Neural cell (in vitro differentiated cells): Measurements from ENCODE around the gene UBXN6. TPM values are rescaled to one million over a fixed set of nuclear protein-coding genes. Genes with fewer than 3 reads are reported as not detected.

ENCODE experiments used
- H2AFZ ChIP-seq: fragments of 200-600, 300-800 bp; sonication (generic), shearing (Covaris generic); 2 replicates; pipeline ENCODE4 v1.6.0; 2014; ENCODE audit warnings: low read depth, mild to moderate bottlenecking, antibody characterized with exemption, low read length, moderate library complexity
- H3F3A ChIP-seq: fragments of 200-600 bp; shearing (Covaris generic); 2 replicates; pipeline ENCODE4 v1.6.1; 2016; ENCODE audit warnings: mild to moderate bottlenecking, moderate library complexity, mixed read lengths, antibody characterized with exemption, low read length; ENCODE audit not compliant: insufficient read depth, poor library complexity, severe bottlenecking
- H3K27ac ChIP-seq: fragments of 200-600, 300-800 bp; sonication (generic), shearing (Covaris generic); 2 replicates; pipeline ENCODE4 v1.5.1; 2014; ENCODE audit warnings: mild to moderate bottlenecking, low read length, moderate library complexity
- H3K27me3 ChIP-seq: fragments of 300-800, 200-600 bp; sonication (generic), shearing (Covaris generic); 2 replicates; pipeline ENCODE4 v1.6.0; 2014; ENCODE audit warnings: mild to moderate bottlenecking, low read depth, low read length, moderate library complexity; ENCODE audit not compliant: insufficient read depth
- H3K36me3 ChIP-seq: fragments of 300-800, 200-600 bp; sonication (generic), shearing (Covaris generic); 2 replicates; pipeline ENCODE4 v1.5.1; 2014; ENCODE audit warnings: mild to moderate bottlenecking, antibody characterized with exemption, low read length, moderate library complexity; ENCODE audit not compliant: insufficient read depth
- H3K4me2 ChIP-seq: fragments of 300-800, 200-600 bp; sonication (generic), shearing (Covaris generic); 2 replicates; pipeline ENCODE4 v1.6.0; 2014; ENCODE audit warnings: mild to moderate bottlenecking, low read length
- H3K4me3 ChIP-seq: fragments of 300-800, 200-600 bp; sonication (generic), shearing (Covaris generic); 2 replicates; pipeline ENCODE4 v1.5.1; 2014; ENCODE audit warnings: mild to moderate bottlenecking, low read length, moderate library complexity
- H3K79me2 ChIP-seq: fragments of 200-600 bp; shearing (Covaris generic); replicated peaks from 2 replicates; pipeline ENCODE4 v1.6.0; 2014; ENCODE audit warnings: mild to moderate bottlenecking, low read length, moderate library complexity; ENCODE audit not compliant: insufficient read depth
- H3K9ac ChIP-seq: fragments of 300-800, 200-600 bp; sonication (generic), shearing (Covaris generic); 2 replicates; pipeline ENCODE4 v1.6.1; 2016; ENCODE audit warnings: mild to moderate bottlenecking, low read length, mixed read lengths
- H3K9me2 ChIP-seq: fragments of 200-600 bp; shearing (Covaris generic); 2 replicates; pipeline ENCODE4 v1.6.1; 2016; ENCODE audit warnings: mild to moderate bottlenecking, low read length, mixed read lengths; ENCODE audit not compliant: insufficient read depth
- H3K9me3 ChIP-seq: fragments of 200-600, 300-800 bp; sonication (generic), shearing (Covaris generic); 2 replicates; pipeline ENCODE4 v1.6.1; 2016; ENCODE audit warnings: mild to moderate bottlenecking, mixed run types, low read length, moderate library complexity, mixed read lengths
- H4K20me1 ChIP-seq: fragments of 200-600 bp; shearing (Covaris generic); 2 replicates; pipeline ENCODE4 v1.6.1; 2016; ENCODE audit warnings: mild to moderate bottlenecking, mixed run types; ENCODE audit not compliant: insufficient read depth
- EP300 ChIP-seq: fragments of 450-650 bp; conservative IDR thresholded peaks from 2 replicates; pipeline ENCODE4 v1.6.1; 2014; ENCODE audit warnings: antibody characterized with exemption, mild to moderate bottlenecking, moderate library complexity; ENCODE audit not compliant: poor library complexity, severe bottlenecking
- EZH2 ChIP-seq: fragments of 200-600, 300-800 bp; shearing (Covaris generic), sonication (generic); IDR thresholded peaks from 2 replicates; pipeline ENCODE4 v1.6.1; 2014; ENCODE audit warnings: antibody characterized with exemption, low read length, borderline replicate concordance, mild to moderate bottlenecking; ENCODE audit not compliant: insufficient read depth, poor library complexity, severe bottlenecking
- MXI1 ChIP-seq: fragments of 450-650 bp; conservative IDR thresholded peaks from 2 replicates; pipeline ENCODE4 v1.6.1; 2014; ENCODE audit warnings: antibody characterized with exemption, mild to moderate bottlenecking; ENCODE audit not compliant: poor library complexity, severe bottlenecking
- POLR2AphosphoS5 ChIP-seq: IDR thresholded peaks from 2 replicates; pipeline ENCODE4 v1.6.1; 2012
- RAD21 ChIP-seq: fragments of 450-650 bp; conservative IDR thresholded peaks from 2 replicates; pipeline ENCODE4 v1.6.1; 2014; ENCODE audit warnings: antibody characterized with exemption, mild to moderate bottlenecking, moderate library complexity
- TAF1 ChIP-seq: IDR thresholded peaks from 2 replicates; pipeline ENCODE4 v1.6.1; 2012; ENCODE audit warnings: low read depth
- polyA plus RNA-seq: library from polyadenylated mRNA; depleted of rRNA; stranded (reverse); fragments of >200 nt; gene quantifications from 2 replicates; pipeline ENCODE4 v1.2.3, GENCODE V29; 2014
- TF ChIP-seq, protein P1 (sequence below): fragments of 450-650 bp; IDR thresholded peaks from 2 replicates; pipeline ENCODE4 v1.5.1; 2014; ENCODE audit warnings: antibody characterized with exemption, mild to moderate bottlenecking, moderate library complexity; ENCODE audit not compliant: poor library complexity, severe bottlenecking
- TF ChIP-seq, protein P2 (sequence below): IDR thresholded peaks from 2 replicates; pipeline ENCODE4 v1.6.1; 2012; ENCODE audit warnings: borderline replicate concordance

Gene UBXN6
- polyA plus RNA-seq, 1 donor from 2014 or later, result 102 TPM

DNA sequence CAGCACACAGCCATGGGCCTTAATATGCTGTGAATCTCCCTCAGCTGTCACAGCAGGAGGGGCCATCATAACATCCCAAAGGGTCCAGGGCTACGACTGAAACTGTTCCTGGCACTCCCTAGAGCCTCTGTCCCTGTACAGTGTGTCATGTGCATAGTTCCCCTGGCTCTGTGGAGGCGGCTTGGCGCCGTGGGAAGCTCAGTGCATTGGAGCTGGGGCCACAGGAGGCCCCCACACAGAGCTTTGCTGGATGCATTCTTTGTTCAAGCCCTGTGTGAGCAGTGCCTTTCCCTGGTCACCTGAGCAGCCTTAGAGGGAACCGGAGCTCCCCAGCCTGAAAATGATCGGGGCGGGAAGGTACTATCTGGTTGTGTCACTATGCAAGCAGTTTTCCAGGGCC lies 21.4 kb downstream of the UBXN6 start:
- no peak overlapping the region for H3K27ac ChIP-seq
- H2AFZ ChIP-seq, result no peak overlapping the region
- no peak overlapping the region for H3K4me2 ChIP-seq
- H3K27me3 ChIP-seq, result no peaks in the 10 kb centered on the region
- no peaks in the 10 kb centered on the region for H3K79me2 ChIP-seq
- H3K9ac ChIP-seq, result no peak overlapping the region
- no peaks in the 10 kb centered on the region for H3F3A ChIP-seq
- H3K4me3 ChIP-seq, result no peak overlapping the region
- TF ChIP-seq EP300, result no peak
- TF ChIP-seq, protein P1, sequence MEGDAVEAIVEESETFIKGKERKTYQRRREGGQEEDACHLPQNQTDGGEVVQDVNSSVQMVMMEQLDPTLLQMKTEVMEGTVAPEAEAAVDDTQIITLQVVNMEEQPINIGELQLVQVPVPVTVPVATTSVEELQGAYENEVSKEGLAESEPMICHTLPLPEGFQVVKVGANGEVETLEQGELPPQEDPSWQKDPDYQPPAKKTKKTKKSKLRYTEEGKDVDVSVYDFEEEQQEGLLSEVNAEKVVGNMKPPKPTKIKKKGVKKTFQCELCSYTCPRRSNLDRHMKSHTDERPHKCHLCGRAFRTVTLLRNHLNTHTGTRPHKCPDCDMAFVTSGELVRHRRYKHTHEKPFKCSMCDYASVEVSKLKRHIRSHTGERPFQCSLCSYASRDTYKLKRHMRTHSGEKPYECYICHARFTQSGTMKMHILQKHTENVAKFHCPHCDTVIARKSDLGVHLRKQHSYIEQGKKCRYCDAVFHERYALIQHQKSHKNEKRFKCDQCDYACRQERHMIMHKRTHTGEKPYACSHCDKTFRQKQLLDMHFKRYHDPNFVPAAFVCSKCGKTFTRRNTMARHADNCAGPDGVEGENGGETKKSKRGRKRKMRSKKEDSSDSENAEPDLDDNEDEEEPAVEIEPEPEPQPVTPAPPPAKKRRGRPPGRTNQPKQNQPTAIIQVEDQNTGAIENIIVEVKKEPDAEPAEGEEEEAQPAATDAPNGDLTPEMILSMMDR, result no peak
- H4K20me1 ChIP-seq, result no peaks in the 10 kb centered on the region
- no peaks in the 10 kb centered on the region for H3K9me2 ChIP-seq
- H3K36me3 ChIP-seq, result no peaks in the 10 kb centered on the region
- no peaks in the 10 kb centered on the region for H3K9me3 ChIP-seq

DNA sequence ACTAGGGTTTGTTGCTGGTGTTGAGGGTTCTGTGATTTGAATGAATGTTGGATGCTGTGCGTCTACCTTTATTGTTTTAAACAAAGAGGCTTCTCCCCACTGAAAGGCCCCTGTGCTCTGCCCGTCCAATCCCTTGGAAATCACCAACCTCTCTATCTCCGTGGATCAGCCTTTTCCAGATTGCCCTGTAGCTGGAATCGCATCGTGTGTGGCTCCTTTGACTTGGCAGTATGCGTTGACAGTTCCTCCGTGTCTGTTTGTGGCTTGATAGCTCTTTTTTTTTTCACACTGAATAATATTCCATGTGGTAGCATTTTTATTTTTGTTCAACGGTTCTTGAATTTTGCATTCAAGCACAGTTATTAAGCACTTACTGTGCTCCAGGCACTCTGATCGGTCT lies 23.2 kb downstream of the UBXN6 start:
- H3K4me2 ChIP-seq, result no peak overlapping the region
- H3K36me3 ChIP-seq, result no peaks in the 10 kb centered on the region
- H3K4me3 ChIP-seq, result no peak overlapping the region
- no peak overlapping the region for H3K27ac ChIP-seq
- H3K79me2 ChIP-seq, result no peaks in the 10 kb centered on the region
- no peak overlapping the region for H3K9ac ChIP-seq
- H2AFZ ChIP-seq, result no peak overlapping the region
- no peaks in the 10 kb centered on the region for H3K9me3 ChIP-seq
- TF ChIP-seq MXI1, result no peak
- no peak for TF ChIP-seq POLR2AphosphoS5
- TF ChIP-seq RAD21, result no peak
- no peak for TF ChIP-seq EZH2
- TF ChIP-seq EP300, result no peak
- TF ChIP-seq, protein P2, sequence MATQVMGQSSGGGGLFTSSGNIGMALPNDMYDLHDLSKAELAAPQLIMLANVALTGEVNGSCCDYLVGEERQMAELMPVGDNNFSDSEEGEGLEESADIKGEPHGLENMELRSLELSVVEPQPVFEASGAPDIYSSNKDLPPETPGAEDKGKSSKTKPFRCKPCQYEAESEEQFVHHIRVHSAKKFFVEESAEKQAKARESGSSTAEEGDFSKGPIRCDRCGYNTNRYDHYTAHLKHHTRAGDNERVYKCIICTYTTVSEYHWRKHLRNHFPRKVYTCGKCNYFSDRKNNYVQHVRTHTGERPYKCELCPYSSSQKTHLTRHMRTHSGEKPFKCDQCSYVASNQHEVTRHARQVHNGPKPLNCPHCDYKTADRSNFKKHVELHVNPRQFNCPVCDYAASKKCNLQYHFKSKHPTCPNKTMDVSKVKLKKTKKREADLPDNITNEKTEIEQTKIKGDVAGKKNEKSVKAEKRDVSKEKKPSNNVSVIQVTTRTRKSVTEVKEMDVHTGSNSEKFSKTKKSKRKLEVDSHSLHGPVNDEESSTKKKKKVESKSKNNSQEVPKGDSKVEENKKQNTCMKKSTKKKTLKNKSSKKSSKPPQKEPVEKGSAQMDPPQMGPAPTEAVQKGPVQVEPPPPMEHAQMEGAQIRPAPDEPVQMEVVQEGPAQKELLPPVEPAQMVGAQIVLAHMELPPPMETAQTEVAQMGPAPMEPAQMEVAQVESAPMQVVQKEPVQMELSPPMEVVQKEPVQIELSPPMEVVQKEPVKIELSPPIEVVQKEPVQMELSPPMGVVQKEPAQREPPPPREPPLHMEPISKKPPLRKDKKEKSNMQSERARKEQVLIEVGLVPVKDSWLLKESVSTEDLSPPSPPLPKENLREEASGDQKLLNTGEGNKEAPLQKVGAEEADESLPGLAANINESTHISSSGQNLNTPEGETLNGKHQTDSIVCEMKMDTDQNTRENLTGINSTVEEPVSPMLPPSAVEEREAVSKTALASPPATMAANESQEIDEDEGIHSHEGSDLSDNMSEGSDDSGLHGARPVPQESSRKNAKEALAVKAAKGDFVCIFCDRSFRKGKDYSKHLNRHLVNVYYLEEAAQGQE, result no peak
- no peak for TF ChIP-seq TAF1
- H3K27me3 ChIP-seq, result no peaks in the 10 kb centered on the region
- H4K20me1 ChIP-seq, result no peaks in the 10 kb centered on the region
- H3F3A ChIP-seq, result no peaks in the 10 kb centered on the region
- no peaks in the 10 kb centered on the region for H3K9me2 ChIP-seq

DNA sequence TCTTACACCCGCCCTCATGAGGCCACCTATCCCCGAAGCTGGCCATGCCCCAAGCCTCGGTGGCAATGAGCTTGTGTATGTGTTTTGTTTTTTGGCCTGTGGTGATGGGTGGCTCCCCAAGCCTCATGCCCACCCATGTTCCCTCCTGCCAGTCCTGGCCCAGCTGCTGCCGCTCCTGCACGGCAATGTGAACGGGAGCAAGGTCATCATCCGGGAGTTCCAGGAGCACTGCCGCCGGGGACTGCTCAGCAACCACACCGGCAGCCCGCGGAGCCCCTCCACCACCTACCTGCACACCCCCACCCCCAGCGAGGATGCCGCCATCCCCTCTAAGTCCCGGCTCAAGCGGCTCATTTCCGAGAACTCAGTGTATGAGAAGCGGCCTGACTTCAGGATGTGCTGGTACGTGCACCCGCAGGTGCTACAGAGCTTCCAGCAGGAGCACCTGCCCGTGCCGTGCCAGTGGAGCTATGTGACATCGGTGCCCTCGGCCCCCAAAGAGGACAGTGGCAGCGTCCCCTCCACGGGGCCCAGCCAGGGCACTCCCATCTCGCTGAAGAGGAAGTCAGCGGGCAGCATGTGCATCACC lies 24.6 kb downstream of the UBXN6 start:
- H3K4me3 ChIP-seq, result no peak overlapping the region
- H3K9ac ChIP-seq, result no peak overlapping the region
- H3K36me3 ChIP-seq, result no peaks in the 10 kb centered on the region
- no peak overlapping the region for H3K4me2 ChIP-seq
- H3K9me2 ChIP-seq, result no peaks in the 10 kb centered on the region
- H3K27me3 ChIP-seq, result no peaks in the 10 kb centered on the region
- no peak overlapping the region for H2AFZ ChIP-seq
- H4K20me1 ChIP-seq, result no peaks in the 10 kb centered on the region
- no peaks in the 10 kb centered on the region for H3K9me3 ChIP-seq
- TF ChIP-seq TAF1 (no peak), MXI1 (no peak), POLR2AphosphoS5 (no peak), RAD21 (no peak)
- TF ChIP-seq, protein P1, result no peak
- TF ChIP-seq, protein P2, result no peak
- no peaks in the 10 kb centered on the region for H3K79me2 ChIP-seq
- no peaks in the 10 kb centered on the region for H3F3A ChIP-seq
- no peak overlapping the region for H3K27ac ChIP-seq
